Thyroid gland (tissue), 4 donors: ENCODE results near the gene PAX5.

Experiments used
- POLR2A ChIP-seq, 2 donors: fragments of 450-650 bp; IDR thresholded peaks; one replicate each; pipeline ENCODE4 v1.6.1; 2017; ENCODE audit warnings: antibody characterized with exemption in 2 of 2, mild to moderate bottlenecking in 2 of 2, moderate library complexity in 1 of 2
- TF ChIP-seq, protein P1 (sequence below), 6 experiments: fragments of 200-600 bp in 3 of 6; fragments of 450-650 bp in 3 of 6; sonication (generic) in 3 of 6; IDR thresholded peaks; one replicate each; pipeline ENCODE4 v1.5.1; 2016 to 2019; ENCODE audit warnings: antibody characterized with exemption in 6 of 6, mild to moderate bottlenecking in 2 of 6, inconsistent platforms in 1 of 6, moderate library complexity in 1 of 6

DNA sequence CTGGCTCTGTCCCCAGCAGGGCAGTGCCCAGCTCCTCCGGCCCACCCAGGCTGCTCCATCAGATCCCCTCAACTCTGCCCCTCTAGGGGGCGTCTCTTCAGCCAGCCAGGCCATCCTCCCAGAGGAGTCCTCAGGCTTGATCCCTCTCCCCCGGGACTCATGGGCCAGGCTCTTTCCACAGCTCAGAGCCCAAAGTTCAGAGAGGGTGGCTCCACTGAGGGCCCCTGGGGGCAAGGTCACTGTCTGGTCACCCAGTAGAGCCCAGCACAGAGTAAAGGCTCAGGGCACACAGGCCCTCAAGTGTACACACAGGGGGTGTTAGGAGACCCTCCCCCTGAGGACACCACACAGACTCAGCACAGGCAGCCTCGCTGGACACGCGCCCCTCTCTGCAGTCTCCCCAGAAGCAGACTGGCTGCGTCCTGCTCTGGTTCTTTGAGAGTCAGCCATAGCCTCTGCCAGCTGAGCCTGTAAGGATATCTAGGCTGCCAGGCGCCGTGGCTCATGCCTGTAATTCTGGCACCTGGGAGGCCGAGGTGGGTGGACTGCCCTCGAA lies 64.8 kb downstream of the PAX5 start:
- TF ChIP-seq POLR2A (IDR thresholded peaks at IDR 0.05), result no peak
- TF ChIP-seq, protein P1, sequence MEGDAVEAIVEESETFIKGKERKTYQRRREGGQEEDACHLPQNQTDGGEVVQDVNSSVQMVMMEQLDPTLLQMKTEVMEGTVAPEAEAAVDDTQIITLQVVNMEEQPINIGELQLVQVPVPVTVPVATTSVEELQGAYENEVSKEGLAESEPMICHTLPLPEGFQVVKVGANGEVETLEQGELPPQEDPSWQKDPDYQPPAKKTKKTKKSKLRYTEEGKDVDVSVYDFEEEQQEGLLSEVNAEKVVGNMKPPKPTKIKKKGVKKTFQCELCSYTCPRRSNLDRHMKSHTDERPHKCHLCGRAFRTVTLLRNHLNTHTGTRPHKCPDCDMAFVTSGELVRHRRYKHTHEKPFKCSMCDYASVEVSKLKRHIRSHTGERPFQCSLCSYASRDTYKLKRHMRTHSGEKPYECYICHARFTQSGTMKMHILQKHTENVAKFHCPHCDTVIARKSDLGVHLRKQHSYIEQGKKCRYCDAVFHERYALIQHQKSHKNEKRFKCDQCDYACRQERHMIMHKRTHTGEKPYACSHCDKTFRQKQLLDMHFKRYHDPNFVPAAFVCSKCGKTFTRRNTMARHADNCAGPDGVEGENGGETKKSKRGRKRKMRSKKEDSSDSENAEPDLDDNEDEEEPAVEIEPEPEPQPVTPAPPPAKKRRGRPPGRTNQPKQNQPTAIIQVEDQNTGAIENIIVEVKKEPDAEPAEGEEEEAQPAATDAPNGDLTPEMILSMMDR (IDR thresholded peaks at IDR 0.05), result no peak
